Measurements from ENCODE around the gene SPDYE6.
"Not testable (repeated sequence)": the region's sequence is repeated elsewhere in the genome, so short reads cannot be mapped to it uniquely, and the experiment has no call there.

Gene SPDYE6

GRCh38 chr7:102381696-102382425 is 25.6 kb upstream of the SPDYE6 start:
- H3K4me3 Mint-ChIP-seq; H3K4me1 Mint-ChIP-seq (ENCODE audit: low read depth); H3K27me3 Mint-ChIP-seq; H3K27ac Mint-ChIP-seq; H3K9me3 Mint-ChIP-seq: not testable (repeated sequence)
- H3K36me3 Mint-ChIP-seq (ENCODE audit: low read depth) = peaks cover 55% of the 10 kb centered on the region

- not testable (repeated sequence) for H3K9me3 Mint-ChIP-seq; H3K27ac Mint-ChIP-seq; H3K4me1 Mint-ChIP-seq (ENCODE audit: low read depth); H3K27me3 Mint-ChIP-seq; H3K4me3 Mint-ChIP-seq
- H3K36me3 Mint-ChIP-seq (ENCODE audit: low read depth) = peaks cover 48% of the 10 kb centered on the region
Measured at GRCh38 chr7:102380837-102381236, 24.6 kb upstream of the SPDYE6 start.

GRCh38 chr7:102376964-102377466 is 20.8 kb upstream of the SPDYE6 start:
- Mint-ChIP-seq H3K27me3 (no peaks in the 10 kb centered on the region), H3K9me3 (no peaks in the 10 kb centered on the region), H3K4me1 (ENCODE audit: low read depth) (peaks cover 3% of the 10 kb centered on the region), H3K4me3 (no peak overlapping the region), H3K36me3 (ENCODE audit: low read depth) (peaks cover 46% of the 10 kb centered on the region), H3K27ac (peak overlapping the region; percentile 46)

GRCh38 chr7:102372796-102373195 is 16.6 kb upstream of the SPDYE6 start:
- not testable (repeated sequence) for H3K9me3 Mint-ChIP-seq, H3K27me3 Mint-ChIP-seq, H3K27ac Mint-ChIP-seq, H3K4me3 Mint-ChIP-seq
- Mint-ChIP-seq H3K36me3 (ENCODE audit: low read depth) (peaks cover 39% of the 10 kb centered on the region), H3K4me1 (ENCODE audit: low read depth) (peaks cover 16% of the 10 kb centered on the region)

GRCh38 chr7:102370038-102370437 is 13.8 kb upstream of the SPDYE6 start:
- H3K27ac Mint-ChIP-seq, H3K27me3 Mint-ChIP-seq, H3K4me3 Mint-ChIP-seq, H3K9me3 Mint-ChIP-seq: not testable (repeated sequence)
- Mint-ChIP-seq H3K36me3 (ENCODE audit: low read depth) (peaks cover 42% of the 10 kb centered on the region), H3K4me1 (ENCODE audit: low read depth) (peaks cover 33% of the 10 kb centered on the region)

- peak overlapping the region; percentile 90 for H3K4me3 Mint-ChIP-seq
- H3K27me3 Mint-ChIP-seq, H3K27ac Mint-ChIP-seq, H3K9me3 Mint-ChIP-seq: not testable (repeated sequence)
- H3K4me1 Mint-ChIP-seq (ENCODE audit: low read depth) = peaks cover 30% of the 10 kb centered on the region
- peaks cover 27% of the 10 kb centered on the region for H3K36me3 Mint-ChIP-seq (ENCODE audit: low read depth)
Measured at GRCh38 chr7:102365390-102365789, 9.1 kb upstream of the SPDYE6 start.

GRCh38 chr7:102364394-102364886 is 8.2 kb upstream of the SPDYE6 start:
- peaks cover 21% of the 10 kb centered on the region for H3K36me3 Mint-ChIP-seq (ENCODE audit: low read depth)

GRCh38 chr7:102363549-102364393 is 7.5 kb upstream of the SPDYE6 start:
- not testable (repeated sequence) for H3K27me3 Mint-ChIP-seq, H3K9me3 Mint-ChIP-seq
- Mint-ChIP-seq H3K4me3 (peak overlapping the region; percentile 90), H3K27ac (peak overlapping the region; percentile 72), H3K36me3 (ENCODE audit: low read depth) (peaks cover 21% of the 10 kb centered on the region), H3K4me1 (ENCODE audit: low read depth) (peaks cover 26% of the 10 kb centered on the region)

More at GRCh38 chr7:102364394-102364886, 8.2 kb upstream of the SPDYE6 start:
- H3K27me3 Mint-ChIP-seq, H3K9me3 Mint-ChIP-seq: not testable (repeated sequence)
- Mint-ChIP-seq H3K27ac (peak overlapping the region; percentile 86), H3K4me3 (peak overlapping the region; percentile 90), H3K4me1 (ENCODE audit: low read depth) (peaks cover 26% of the 10 kb centered on the region)

GRCh38 chr7:102346983-102347382 is 9.3 kb downstream of the SPDYE6 start:
- not testable (repeated sequence) for H3K36me3 Mint-ChIP-seq (ENCODE audit: low read depth); H3K27me3 Mint-ChIP-seq; H3K4me3 Mint-ChIP-seq; H3K9me3 Mint-ChIP-seq; H3K27ac Mint-ChIP-seq; H3K4me1 Mint-ChIP-seq (ENCODE audit: low read depth)

GRCh38 chr7:102340599-102341368 is 15.5 kb downstream of the SPDYE6 start:
- not testable (repeated sequence) for H3K9me3 Mint-ChIP-seq; H3K4me1 Mint-ChIP-seq (ENCODE audit: low read depth); H3K4me3 Mint-ChIP-seq; H3K36me3 Mint-ChIP-seq (ENCODE audit: low read depth); H3K27ac Mint-ChIP-seq; H3K27me3 Mint-ChIP-seq

- not testable (repeated sequence) for H3K27ac Mint-ChIP-seq; H3K27me3 Mint-ChIP-seq; H3K4me3 Mint-ChIP-seq; H3K9me3 Mint-ChIP-seq; H3K36me3 Mint-ChIP-seq (ENCODE audit: low read depth); H3K4me1 Mint-ChIP-seq (ENCODE audit: low read depth)
Measured at GRCh38 chr7:102337420-102337819, 18.8 kb downstream of the SPDYE6 start.

- H3K4me1 Mint-ChIP-seq (ENCODE audit: low read depth); H3K9me3 Mint-ChIP-seq; H3K4me3 Mint-ChIP-seq; H3K36me3 Mint-ChIP-seq (ENCODE audit: low read depth); H3K27me3 Mint-ChIP-seq; H3K27ac Mint-ChIP-seq: not testable (repeated sequence)
Measured at GRCh38 chr7:102337002-102337401, 19.2 kb downstream of the SPDYE6 start.

- not testable (repeated sequence) for H3K4me1 Mint-ChIP-seq (ENCODE audit: low read depth); H3K27ac Mint-ChIP-seq; H3K9me3 Mint-ChIP-seq; H3K27me3 Mint-ChIP-seq; H3K36me3 Mint-ChIP-seq (ENCODE audit: low read depth); H3K4me3 Mint-ChIP-seq
Measured at GRCh38 chr7:102335574-102335973, 20.7 kb downstream of the SPDYE6 start.

- H3K4me1 Mint-ChIP-seq (ENCODE audit: low read depth); H3K4me3 Mint-ChIP-seq; H3K9me3 Mint-ChIP-seq; H3K27me3 Mint-ChIP-seq; H3K27ac Mint-ChIP-seq; H3K36me3 Mint-ChIP-seq (ENCODE audit: low read depth): not testable (repeated sequence)
Measured at GRCh38 chr7:102330666-102331460, 25.4 kb downstream of the SPDYE6 start.

Measured in stimulated activated naive CD8-positive, alpha-beta T cell treated with anti-CD3 and anti-CD28 coated beads, Interleukin-15, Interleukin-2, amounts not matched to agents 100 ng/mL and 50 ng/mL, for 24 hours (primary cell).